GM19468 (cell line): ENCODE measurements around the gene BSN.

ENCODE experiments used
- ATAC-seq: cut with Tn5 transposase; IDR thresholded peaks from one replicate; pipeline ENCODE4 v1.9.1; 2021; ENCODE audit warnings: mild to moderate bottlenecking, moderate library complexity, moderate number of reproducible peaks; ENCODE audit not compliant: unreplicated experiment; ENCODE audit errors: extremely low read depth

BSN gene

GRCh38 chr3:49553692-49554632 is at the start of gene BSN:
BSN (plus strand) TSS chr3:49554477; CDS start chr3:49554603, 126 bp downstream.
- peak; percentile 52 for ATAC-seq

- no peak for ATAC-seq
These were observed 47.4 kb upstream of the BSN start for GRCh38 chr3:49506906-49507305.

- ATAC-seq, result no peak
These were observed 45.2 kb upstream of the BSN start for GRCh38 chr3:49509028-49509561.

- no peak for ATAC-seq
These were observed 42.6 kb upstream of the BSN start for GRCh38 chr3:49511639-49512038.

- ATAC-seq, result no peak
These were observed 41.4 kb upstream of the BSN start for GRCh38 chr3:49512781-49513355.

GRCh38 chr3:49513494-49514124 is 40.7 kb upstream of the BSN start:
- ATAC-seq, result no peak

GRCh38 chr3:49518016-49518415 is 36.3 kb upstream of the BSN start:
- no peak for ATAC-seq

GRCh38 chr3:49518441-49518840 is 35.8 kb upstream of the BSN start:
- no peak for ATAC-seq

- ATAC-seq, result no peak
These were observed 35.0 kb upstream of the BSN start for GRCh38 chr3:49519296-49519695.

- ATAC-seq, result no peak
These were observed 34.3 kb upstream of the BSN start for GRCh38 chr3:49519916-49520385.

- no peak for ATAC-seq
These were observed 30.2 kb upstream of the BSN start for GRCh38 chr3:49523756-49524747.

GRCh38 chr3:49529567-49529966 is 24.7 kb upstream of the BSN start:
- no peak for ATAC-seq

GRCh38 chr3:49530231-49530630 is 24.0 kb upstream of the BSN start:
- no peak for ATAC-seq

GRCh38 chr3:49530701-49531100 is 23.6 kb upstream of the BSN start:
- ATAC-seq, result no peak

GRCh38 chr3:49531218-49531617 is 23.1 kb upstream of the BSN start:
- ATAC-seq, result no peak

- ATAC-seq, result no peak
These were observed 22.6 kb upstream of the BSN start for GRCh38 chr3:49531715-49532114.

- no peak for ATAC-seq
These were observed 21.2 kb upstream of the BSN start for GRCh38 chr3:49533031-49533430.

GRCh38 chr3:49533786-49534519 is 20.3 kb upstream of the BSN start:
- no peak for ATAC-seq
